Stimulated activated CD8-positive, alpha-beta memory T cell treated with anti-CD3 and anti-CD28 coated beads, Interleukin-4, amount 100 ng/mL, for 24 hours (primary cell): ENCODE data around the gene TBC1D3B.
"Not testable (repeated sequence)": the region's sequence is repeated elsewhere in the genome, so short reads cannot be mapped to it uniquely, and the experiment has no call there.

Source experiments
- DNase-seq: peaks from one replicate; pipeline ENCODE4 v3.0.0-alpha.2; 2020; ENCODE audit warnings: low read depth

The TBC1D3B gene

GRCh38 chr17:36176536-36176935 is at the start of gene TBC1D3B:
Gene TBC1D3B, minus strand, starts transcription at chr17:36176636. Its CDS starts 1,586 bp downstream, at chr17:36175050.
- DNase-seq: not testable (repeated sequence)

- not testable (repeated sequence) for DNase-seq
Measured at GRCh38 chr17:36222967-36223366, 46.5 kb upstream of the TBC1D3B start.

GRCh38 chr17:36221581-36222100 is 45.2 kb upstream of the TBC1D3B start:
- DNase-seq: not testable (repeated sequence)

GRCh38 chr17:36220737-36221580 is 44.5 kb upstream of the TBC1D3B start:
- DNase-seq: not testable (repeated sequence)

- DNase-seq: not testable (repeated sequence)
Measured at GRCh38 chr17:36219556-36219955, 43.1 kb upstream of the TBC1D3B start.

- DNase-seq: not testable (repeated sequence)
Measured at GRCh38 chr17:36215406-36216308, 39.2 kb upstream of the TBC1D3B start.

GRCh38 chr17:36214918-36215317 is 38.5 kb upstream of the TBC1D3B start:
- no peak for DNase-seq

- no peak for DNase-seq
Measured at GRCh38 chr17:36213695-36214094, 37.3 kb upstream of the TBC1D3B start.

GRCh38 chr17:36212966-36213365 is 36.5 kb upstream of the TBC1D3B start:
- no peak for DNase-seq

- no peak for DNase-seq
Measured at GRCh38 chr17:36212272-36212605, 35.8 kb upstream of the TBC1D3B start.

- not testable (repeated sequence) for DNase-seq
Measured at GRCh38 chr17:36211484-36212271, 35.2 kb upstream of the TBC1D3B start.

- DNase-seq: not testable (repeated sequence)
Measured at GRCh38 chr17:36210439-36211211, 34.2 kb upstream of the TBC1D3B start, which contains the start of gene CCL4L2. Gene CCL4L2, plus strand, starts transcription at chr17:36211063.

GRCh38 chr17:36209575-36209974 is 33.1 kb upstream of the TBC1D3B start:
- no peak for DNase-seq

GRCh38 chr17:36207383-36207782 is 30.9 kb upstream of the TBC1D3B start:
- DNase-seq: not testable (repeated sequence)

- DNase-seq: not testable (repeated sequence)
Measured at GRCh38 chr17:36206486-36206821, 30.0 kb upstream of the TBC1D3B start.

- DNase-seq: no peak
Measured at GRCh38 chr17:36205637-36206485, 29.4 kb upstream of the TBC1D3B start.

GRCh38 chr17:36204724-36205500 is 28.5 kb upstream of the TBC1D3B start:
- DNase-seq: no peak

- DNase-seq: no peak
Measured at GRCh38 chr17:36203335-36203734, 26.9 kb upstream of the TBC1D3B start.

- DNase-seq: not testable (repeated sequence)
Measured at GRCh38 chr17:36201506-36201905, 25.1 kb upstream of the TBC1D3B start.
